ENCODE data around the gene RAD51B. TPM values are rescaled to one million over a fixed set of nuclear protein-coding genes. Genes with fewer than 3 reads are reported as not detected.
"Not testable (repeated sequence)": the region's sequence is repeated elsewhere in the genome, so short reads cannot be mapped to it uniquely, and the experiment has no call there.

Gene RAD51B
- total and polyA plus RNA-seq, 2 donors (not counting 1 experiment from before 2014, with no cell fraction given): 4.6 to 16.3 TPM

DNA sequence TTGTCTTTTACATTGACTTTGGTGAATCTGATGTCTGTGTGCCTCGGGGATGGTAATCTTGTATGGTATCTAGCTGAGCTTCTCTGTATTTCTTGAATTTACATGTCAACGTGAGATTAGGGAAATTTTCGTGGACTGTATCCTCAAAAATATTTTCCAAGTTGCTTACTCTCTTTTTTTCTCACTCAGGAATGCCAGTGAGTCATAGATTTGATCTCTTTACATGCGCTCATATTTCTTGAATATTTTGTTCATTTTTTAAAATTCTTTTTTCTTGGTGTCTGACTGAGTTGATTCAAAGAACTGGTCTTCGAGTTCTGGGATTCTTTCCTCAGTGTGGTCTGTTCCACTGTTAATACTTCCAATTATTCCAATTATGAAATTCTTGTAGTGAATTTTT, 207.7 kb downstream of the RAD51B start:
- Histone ChIP-seq H3K79me2 (ENCODE audit: control insufficient read depth, insufficient read depth, low read length) (no peaks in the 10 kb centered on the region), H3K4me3 (replicated peaks in 1 of 4; ENCODE audit: control extremely low read depth in 1 of 4, insufficient read depth in 1 of 4, low read depth in 3 of 4, low read length in 4 of 4) (no peak overlapping the region), H3K4me2 (ENCODE audit: extremely low read depth, insufficient read depth, low read length) (no peak overlapping the region), H3K4me1 (ENCODE audit: control insufficient read depth, extremely low read depth, insufficient read depth, low read length) (no peaks in the 10 kb centered on the region), H3K9ac (ENCODE audit: insufficient read depth, low read length) (no peak overlapping the region), H3K27ac (ENCODE audit: insufficient read depth, low read length) (no peak overlapping the region), H3K9me3 (ENCODE audit: control insufficient read depth, insufficient read depth, low read depth, low read length) (no peaks in the 10 kb centered on the region), H2AFZ (ENCODE audit: low read length) (no peak overlapping the region), H4K20me1 (ENCODE audit: control insufficient read depth, extremely low read depth, insufficient read depth, low read length) (no peaks in the 10 kb centered on the region), H3K27me3 (ENCODE audit: control insufficient read depth, insufficient read depth, low read length) (no peaks in the 10 kb centered on the region), H3K36me3 (ENCODE audit: control insufficient read depth, insufficient read depth, low read length) (no peaks in the 10 kb centered on the region)
- TF ChIP-seq EZH2 (IDR thresholded peaks at IDR 0.05; ENCODE audit: low read length, missing control alignments): no peak
- TF ChIP-seq, protein P1, sequence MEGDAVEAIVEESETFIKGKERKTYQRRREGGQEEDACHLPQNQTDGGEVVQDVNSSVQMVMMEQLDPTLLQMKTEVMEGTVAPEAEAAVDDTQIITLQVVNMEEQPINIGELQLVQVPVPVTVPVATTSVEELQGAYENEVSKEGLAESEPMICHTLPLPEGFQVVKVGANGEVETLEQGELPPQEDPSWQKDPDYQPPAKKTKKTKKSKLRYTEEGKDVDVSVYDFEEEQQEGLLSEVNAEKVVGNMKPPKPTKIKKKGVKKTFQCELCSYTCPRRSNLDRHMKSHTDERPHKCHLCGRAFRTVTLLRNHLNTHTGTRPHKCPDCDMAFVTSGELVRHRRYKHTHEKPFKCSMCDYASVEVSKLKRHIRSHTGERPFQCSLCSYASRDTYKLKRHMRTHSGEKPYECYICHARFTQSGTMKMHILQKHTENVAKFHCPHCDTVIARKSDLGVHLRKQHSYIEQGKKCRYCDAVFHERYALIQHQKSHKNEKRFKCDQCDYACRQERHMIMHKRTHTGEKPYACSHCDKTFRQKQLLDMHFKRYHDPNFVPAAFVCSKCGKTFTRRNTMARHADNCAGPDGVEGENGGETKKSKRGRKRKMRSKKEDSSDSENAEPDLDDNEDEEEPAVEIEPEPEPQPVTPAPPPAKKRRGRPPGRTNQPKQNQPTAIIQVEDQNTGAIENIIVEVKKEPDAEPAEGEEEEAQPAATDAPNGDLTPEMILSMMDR (conservative IDR thresholded peaks at IDR 0.05 in 1 of 2, IDR thresholded peaks at IDR 0.05 in 1 of 2; ENCODE audit: low read depth in 1 of 2, low read length in 2 of 2): no peak
- peak; percentile 19 to 62 for DNase-seq (ENCODE audit: low read depth in 2 of 2)

DNA sequence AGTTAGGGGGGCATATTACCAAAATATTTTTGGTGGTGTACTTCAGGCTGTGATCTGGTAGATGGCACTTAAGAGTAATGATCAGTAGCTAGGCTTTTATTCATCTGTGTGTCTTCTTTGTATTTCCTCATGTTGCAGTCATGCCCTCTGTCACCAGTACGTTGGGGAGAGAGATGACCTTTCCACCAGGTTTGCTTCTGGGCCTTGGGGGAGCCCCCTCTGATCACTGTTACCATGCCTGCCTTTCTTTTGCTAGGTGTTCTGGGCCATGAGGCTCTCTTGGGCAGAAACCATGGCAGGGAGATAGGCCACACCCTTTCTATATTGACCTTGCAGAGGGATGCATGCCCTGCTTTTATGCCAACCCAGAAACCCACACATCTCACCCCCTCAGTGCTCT, 208.5 kb downstream of the RAD51B start:
- H3K27ac ChIP-seq (ENCODE audit: insufficient read depth, low read length): no peak overlapping the region
- TF ChIP-seq, protein P1 (conservative IDR thresholded peaks at IDR 0.05 in 1 of 2, IDR thresholded peaks at IDR 0.05 in 1 of 2; ENCODE audit: low read depth in 1 of 2, low read length in 2 of 2): no peak
- no peak for TF ChIP-seq EZH2 (IDR thresholded peaks at IDR 0.05; ENCODE audit: low read length, missing control alignments)

DNA sequence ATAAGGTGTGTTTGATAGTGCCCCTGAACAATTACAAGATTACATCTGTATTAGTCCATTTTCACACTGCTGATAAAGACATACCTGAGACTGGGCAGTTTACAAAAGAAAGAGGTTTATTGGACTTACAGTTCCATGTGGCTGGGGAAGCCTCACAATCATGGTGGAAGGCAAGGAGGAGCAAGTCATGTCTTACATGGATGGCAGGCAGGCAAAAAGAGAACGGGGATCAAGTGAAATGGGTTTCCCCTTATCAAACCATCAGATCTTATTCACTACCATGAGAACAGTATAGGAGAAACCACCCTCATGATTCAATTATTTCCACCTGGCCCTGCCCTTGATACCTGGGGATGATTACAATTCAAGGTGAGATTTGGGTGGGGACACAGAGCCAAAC, 211.4 kb downstream of the RAD51B start:
- H3K9ac ChIP-seq (ENCODE audit: insufficient read depth, low read length); H3K27me3 ChIP-seq (ENCODE audit: control insufficient read depth, insufficient read depth, low read length); DNase-seq (ENCODE audit: low read depth in 2 of 2); H3K4me3 ChIP-seq (replicated peaks in 1 of 4; ENCODE audit: control extremely low read depth in 1 of 4, insufficient read depth in 1 of 4, low read depth in 3 of 4, low read length in 4 of 4); H3K79me2 ChIP-seq (ENCODE audit: control insufficient read depth, insufficient read depth, low read length); H3K36me3 ChIP-seq (ENCODE audit: control insufficient read depth, insufficient read depth, low read length); H3K4me2 ChIP-seq (ENCODE audit: extremely low read depth, insufficient read depth, low read length); H2AFZ ChIP-seq (ENCODE audit: low read length); H3K4me1 ChIP-seq (ENCODE audit: control insufficient read depth, extremely low read depth, insufficient read depth, low read length); H3K27ac ChIP-seq (ENCODE audit: insufficient read depth, low read length); H4K20me1 ChIP-seq (ENCODE audit: control insufficient read depth, extremely low read depth, insufficient read depth, low read length); H3K9me3 ChIP-seq (ENCODE audit: control insufficient read depth, insufficient read depth, low read depth, low read length): not testable (repeated sequence)

More for the DNA sequence above, 208.5 kb downstream of the RAD51B start:
- no peak overlapping the region for H2AFZ ChIP-seq (ENCODE audit: low read length)
- H3K4me1 ChIP-seq (ENCODE audit: control insufficient read depth, extremely low read depth, insufficient read depth, low read length): no peaks in the 10 kb centered on the region
- no peak overlapping the region for H3K4me2 ChIP-seq (ENCODE audit: extremely low read depth, insufficient read depth, low read length)
- H3K27me3 ChIP-seq (ENCODE audit: control insufficient read depth, insufficient read depth, low read length): no peaks in the 10 kb centered on the region
- no peak for DNase-seq (ENCODE audit: low read depth in 2 of 2)
- no peak overlapping the region for H3K4me3 ChIP-seq (replicated peaks in 1 of 4; ENCODE audit: control extremely low read depth in 1 of 4, insufficient read depth in 1 of 4, low read depth in 3 of 4, low read length in 4 of 4)
- no peak overlapping the region for H3K9ac ChIP-seq (ENCODE audit: insufficient read depth, low read length)
- no peaks in the 10 kb centered on the region for H3K9me3 ChIP-seq (ENCODE audit: control insufficient read depth, insufficient read depth, low read depth, low read length)
- no peaks in the 10 kb centered on the region for H3K79me2 ChIP-seq (ENCODE audit: control insufficient read depth, insufficient read depth, low read length)
- no peaks in the 10 kb centered on the region for H4K20me1 ChIP-seq (ENCODE audit: control insufficient read depth, extremely low read depth, insufficient read depth, low read length)
- H3K36me3 ChIP-seq (ENCODE audit: control insufficient read depth, insufficient read depth, low read length): no peaks in the 10 kb centered on the region
